ENCODE data around the gene RPS3. TPM values are rescaled to one million over a fixed set of nuclear protein-coding genes. Genes with fewer than 3 reads are reported as not detected.

The RPS3 gene
- total and polyA plus RNA-seq, 9 of the 15 experiments (the other 6 are each of a cell fraction or from before 2014, with no cell fraction given): 2,700 to 5,771 (median 3,679) TPM

DNA sequence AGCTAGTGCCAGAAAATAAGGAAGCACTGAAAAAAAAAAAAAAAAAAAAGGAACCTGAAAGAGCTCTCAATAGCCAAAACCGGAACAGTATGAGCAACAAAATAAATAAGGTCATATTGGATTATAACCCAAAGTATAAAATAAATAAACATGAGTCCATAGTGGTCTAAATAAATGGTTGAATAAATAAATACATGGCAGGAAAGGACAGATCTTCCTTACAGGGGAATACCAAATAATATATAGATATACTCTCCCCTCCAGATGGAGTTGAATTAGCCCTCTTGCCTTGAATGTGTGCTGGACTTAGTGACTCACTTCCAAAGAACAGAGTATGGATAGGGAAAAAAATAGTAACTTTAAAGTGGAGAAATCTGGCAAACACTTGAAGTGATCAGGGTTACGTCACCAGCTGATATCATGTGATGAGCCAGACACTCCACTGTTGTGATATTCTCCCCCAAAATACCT lies 33.6 kb upstream of the RPS3 start:
- Histone ChIP-seq H4K20me1 (replicated peaks; ENCODE audit: control insufficient read depth, insufficient read depth, low read length) (no peaks in the 10 kb centered on the region), H2AFZ (ENCODE audit: low read depth, low read length) (no peak overlapping the region), H3K4me1 (replicated peaks in 1 of 2; ENCODE audit: control insufficient read depth in 2 of 2, insufficient read depth in 2 of 2, low read length in 2 of 2) (peaks cover 0 to 4% of the 10 kb centered on the region in 2 experiments; a peak in 2 of 5 replicates), H3K4me3 (no peak overlapping the region), H3K79me2 (ENCODE audit: control insufficient read depth, insufficient read depth, low read length) (no peaks in the 10 kb centered on the region), H3K9ac (ENCODE audit: insufficient read depth in 1 of 2, low read depth in 2 of 2, low read length in 2 of 2) (no peak overlapping the region), H3K4me2 (ENCODE audit: insufficient read depth, low read length) (no peak overlapping the region), H3K9me3 (replicated peaks; ENCODE audit: control insufficient read depth, insufficient read depth, low read depth, low read length) (peaks cover 4% of the 10 kb centered on the region; the same call in 1 of the 2 replicates), H3K27me3 (ENCODE audit: control insufficient read depth in 2 of 2, insufficient read depth in 2 of 2, low read length in 2 of 2) (no peaks in the 10 kb centered on the region), H3K36me3 (ENCODE audit: control insufficient read depth, insufficient read depth, low read length) (no peaks in the 10 kb centered on the region), H3K9me1 (ENCODE audit: control insufficient read depth, insufficient read depth, low read length) (no peaks in the 10 kb centered on the region), H3K27ac (ENCODE audit: extremely low read depth, low read depth, low read length) (no peak overlapping the region)
- 79% methylated on average over 2 of the region's 2 CpGs for WGBS (ENCODE audit: insufficient coverage, low coverage, missing lambda C conversion rate)
- ChIA-PET POLR2A (interaction anchor here (0.7 kb wide), 1 partner anchor 109 kb away, joined by 3 read pairs; no protein-coding TSS in a partner anchor), CTCF (ENCODE audit: low intra/inter-chr PET ratio) (no interaction called here)
- no peak for ATAC-seq
- intact Hi-C loops (cut with micrococcal nuclease): no loop called here
- in situ Hi-C loops (cut with MboI): no loop called here
- FAIRE-seq: no peak
- no TSS peak for BruUV-seq (replicated peaks)
- no peak for TF ChIP-seq NR2F6 (CRISPR knock-in tag; IDR thresholded peaks at IDR 0.05)
- TF ChIP-seq NFE2 (IDR thresholded peaks at IDR 0.05; ENCODE audit: low read depth): no peak
- TF ChIP-seq TEAD1 (CRISPR knock-in tag; IDR thresholded peaks at IDR 0.05): no peak
- TF ChIP-seq HDAC8 (tag; IDR thresholded peaks at IDR 0.05): no peak
- TF ChIP-seq, protein P1, sequence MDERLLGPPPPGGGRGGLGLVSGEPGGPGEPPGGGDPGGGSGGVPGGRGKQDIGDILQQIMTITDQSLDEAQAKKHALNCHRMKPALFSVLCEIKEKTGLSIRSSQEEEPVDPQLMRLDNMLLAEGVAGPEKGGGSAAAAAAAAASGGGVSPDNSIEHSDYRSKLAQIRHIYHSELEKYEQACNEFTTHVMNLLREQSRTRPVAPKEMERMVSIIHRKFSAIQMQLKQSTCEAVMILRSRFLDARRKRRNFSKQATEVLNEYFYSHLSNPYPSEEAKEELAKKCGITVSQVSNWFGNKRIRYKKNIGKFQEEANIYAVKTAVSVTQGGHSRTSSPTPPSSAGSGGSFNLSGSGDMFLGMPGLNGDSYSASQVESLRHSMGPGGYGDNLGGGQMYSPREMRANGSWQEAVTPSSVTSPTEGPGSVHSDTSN (CRISPR knock-in tag; IDR thresholded peaks at IDR 0.05; ENCODE audit: low read depth): no peak
- TF ChIP-seq, protein P1 (tag; conservative IDR thresholded peaks at IDR 0.05; ENCODE audit: low read depth): no peak
- TF ChIP-seq, protein P2, sequence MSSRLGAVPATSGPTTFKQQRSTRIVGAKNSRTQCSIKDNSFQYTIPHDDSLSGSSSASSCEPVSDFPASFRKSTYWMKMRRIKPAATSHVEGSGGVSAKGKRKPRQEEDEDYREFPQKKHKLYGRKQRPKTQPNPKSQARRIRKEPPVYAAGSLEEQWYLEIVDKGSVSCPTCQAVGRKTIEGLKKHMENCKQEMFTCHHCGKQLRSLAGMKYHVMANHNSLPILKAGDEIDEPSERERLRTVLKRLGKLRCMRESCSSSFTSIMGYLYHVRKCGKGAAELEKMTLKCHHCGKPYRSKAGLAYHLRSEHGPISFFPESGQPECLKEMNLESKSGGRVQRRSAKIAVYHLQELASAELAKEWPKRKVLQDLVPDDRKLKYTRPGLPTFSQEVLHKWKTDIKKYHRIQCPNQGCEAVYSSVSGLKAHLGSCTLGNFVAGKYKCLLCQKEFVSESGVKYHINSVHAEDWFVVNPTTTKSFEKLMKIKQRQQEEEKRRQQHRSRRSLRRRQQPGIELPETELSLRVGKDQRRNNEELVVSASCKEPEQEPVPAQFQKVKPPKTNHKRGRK (tag; IDR thresholded peaks at IDR 0.05): 0 out of 2 replicates have a peak, but pooled peaks have one; percentile 16
- TF ChIP-seq ATF3 (IDR thresholded peaks at IDR 0.05): peak; percentile 50
- TF ChIP-seq ATF3 (CRISPR knock-in tag; conservative IDR thresholded peaks at IDR 0.05): no peak
- TF ChIP-seq ELF1 (tag; IDR thresholded peaks at IDR 0.05): no peak
- TF ChIP-seq CBX5 (IDR thresholded peaks at IDR 0.05; ENCODE audit: borderline replicate concordance, low read depth): no peak
- no peak for DNase-seq (ENCODE audit: extremely low read depth in 1 of 4, low spot score in 3 of 4)

Data from K562 (cell line).